Astrocyte of the spinal cord (primary cell): ENCODE results near the gene HS3ST2.

Source experiments
- DNase-seq: peaks from one replicate; pipeline ENCODE4 v3.0.0; 2011; ENCODE audit warnings: low read depth, low spot score
- H3K4me3 ChIP-seq: 2 replicates; pipeline ENCODE4 v1.5.1; 2011; ENCODE audit warnings: low read depth, mild to moderate bottlenecking, low read length, moderate library complexity
- in situ Hi-C: cut with HindIII; loops from 2 replicates; pipeline ENCODE4 v1.10.0; 2017; ENCODE audit warnings: low sequenced_read_pairs
- TF ChIP-seq, protein P1 (sequence below): IDR thresholded peaks from 2 replicates; pipeline ENCODE4 v1.5.1; 2012; ENCODE audit warnings: low read depth, mild to moderate bottlenecking, low read length, inconsistent platforms

The HS3ST2 gene

DNA sequence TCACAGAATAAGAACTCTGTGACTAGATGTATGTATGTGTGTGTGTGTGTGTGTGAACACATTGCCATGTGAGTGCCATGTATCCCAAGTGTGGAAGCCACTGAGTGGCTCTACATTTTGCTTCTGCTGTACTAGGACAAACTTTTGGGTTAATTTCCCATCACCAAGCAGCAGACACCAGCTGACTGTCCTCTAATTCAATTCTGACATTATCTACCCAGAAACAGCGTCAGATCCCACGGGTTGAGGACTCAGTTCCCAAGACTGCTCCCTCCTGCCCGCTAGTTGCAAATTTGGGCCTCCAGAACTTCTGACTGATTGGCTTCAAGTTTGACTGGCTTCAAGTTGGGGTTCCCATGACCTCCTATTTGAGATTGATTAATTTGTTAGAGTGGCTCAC lies 29.2 kb downstream of the HS3ST2 start:
- TF ChIP-seq, protein P1, sequence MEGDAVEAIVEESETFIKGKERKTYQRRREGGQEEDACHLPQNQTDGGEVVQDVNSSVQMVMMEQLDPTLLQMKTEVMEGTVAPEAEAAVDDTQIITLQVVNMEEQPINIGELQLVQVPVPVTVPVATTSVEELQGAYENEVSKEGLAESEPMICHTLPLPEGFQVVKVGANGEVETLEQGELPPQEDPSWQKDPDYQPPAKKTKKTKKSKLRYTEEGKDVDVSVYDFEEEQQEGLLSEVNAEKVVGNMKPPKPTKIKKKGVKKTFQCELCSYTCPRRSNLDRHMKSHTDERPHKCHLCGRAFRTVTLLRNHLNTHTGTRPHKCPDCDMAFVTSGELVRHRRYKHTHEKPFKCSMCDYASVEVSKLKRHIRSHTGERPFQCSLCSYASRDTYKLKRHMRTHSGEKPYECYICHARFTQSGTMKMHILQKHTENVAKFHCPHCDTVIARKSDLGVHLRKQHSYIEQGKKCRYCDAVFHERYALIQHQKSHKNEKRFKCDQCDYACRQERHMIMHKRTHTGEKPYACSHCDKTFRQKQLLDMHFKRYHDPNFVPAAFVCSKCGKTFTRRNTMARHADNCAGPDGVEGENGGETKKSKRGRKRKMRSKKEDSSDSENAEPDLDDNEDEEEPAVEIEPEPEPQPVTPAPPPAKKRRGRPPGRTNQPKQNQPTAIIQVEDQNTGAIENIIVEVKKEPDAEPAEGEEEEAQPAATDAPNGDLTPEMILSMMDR, result no peak
- in situ Hi-C loops, result no loop called here
- DNase-seq, result no peak

DNA sequence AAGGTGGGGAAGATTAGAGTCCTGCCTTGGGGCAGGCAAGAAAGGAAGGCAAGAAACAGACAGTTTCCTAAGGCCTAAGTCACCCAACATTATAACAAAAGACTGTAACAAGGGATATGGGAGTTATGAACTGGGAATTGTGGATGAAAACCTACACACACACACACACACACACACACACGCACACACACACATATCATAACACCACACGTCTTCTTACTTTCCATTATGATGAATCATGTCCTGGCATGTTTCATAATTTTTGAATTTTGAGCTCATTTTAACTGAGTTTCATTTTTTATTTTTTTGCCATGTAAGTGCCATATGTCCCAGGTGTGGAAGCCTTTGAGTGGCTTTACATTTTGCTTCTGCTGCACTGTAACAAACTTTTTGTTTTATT lies 29.9 kb downstream of the HS3ST2 start:
- no peak overlapping the region for H3K4me3 ChIP-seq
- in situ Hi-C loops, result no loop called here
- TF ChIP-seq, protein P1, result no peak
- DNase-seq, result no peak

More for the DNA sequence above, 29.2 kb downstream of the HS3ST2 start:
- H3K4me3 ChIP-seq, result no peak overlapping the region

DNA sequence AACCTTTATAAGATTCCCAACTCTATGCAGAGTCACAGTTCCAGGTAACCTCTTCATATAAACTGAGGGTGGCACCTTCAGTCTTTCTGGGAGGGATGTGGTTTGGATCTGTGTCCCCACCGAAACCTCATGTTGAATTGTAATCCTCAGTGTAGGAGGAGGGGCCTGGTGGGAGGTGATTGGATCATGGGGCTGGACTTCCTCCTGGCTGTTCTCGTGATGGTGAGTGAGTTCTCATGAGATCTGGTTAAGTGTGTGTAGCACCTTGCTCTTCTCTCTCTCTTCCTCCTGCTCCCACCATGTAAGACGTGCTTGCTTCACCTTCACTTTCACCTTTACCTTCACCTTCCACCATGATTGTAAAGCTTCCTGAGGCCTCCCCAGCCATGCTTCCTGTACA lies 30.5 kb downstream of the HS3ST2 start:
- no peak overlapping the region for H3K4me3 ChIP-seq
- DNase-seq, result no peak
- in situ Hi-C loops, result no loop called here
- TF ChIP-seq, protein P1, result no peak

DNA sequence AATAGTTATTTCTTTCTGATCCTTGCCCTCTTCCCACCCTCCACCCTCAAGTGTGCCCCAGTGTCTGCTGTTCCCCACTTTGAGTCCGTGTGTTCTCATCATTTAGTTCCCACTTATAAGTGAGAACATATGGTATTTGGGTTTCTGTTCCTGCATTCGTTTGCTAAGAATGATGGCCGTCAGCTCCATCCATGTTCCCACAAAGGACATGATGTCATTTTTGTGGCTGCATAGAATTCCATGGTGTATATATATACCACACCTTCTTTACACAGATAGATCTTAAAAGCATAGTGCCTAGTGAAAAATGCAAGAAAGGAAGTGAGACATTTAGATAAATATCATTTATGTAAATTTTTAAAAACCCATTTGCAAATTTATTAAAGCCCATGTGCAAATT lies 33.1 kb downstream of the HS3ST2 start:
- in situ Hi-C loops, result no loop called here
- H3K4me3 ChIP-seq, result no peak overlapping the region
- TF ChIP-seq, protein P1, result no peak
- no peak for DNase-seq

DNA sequence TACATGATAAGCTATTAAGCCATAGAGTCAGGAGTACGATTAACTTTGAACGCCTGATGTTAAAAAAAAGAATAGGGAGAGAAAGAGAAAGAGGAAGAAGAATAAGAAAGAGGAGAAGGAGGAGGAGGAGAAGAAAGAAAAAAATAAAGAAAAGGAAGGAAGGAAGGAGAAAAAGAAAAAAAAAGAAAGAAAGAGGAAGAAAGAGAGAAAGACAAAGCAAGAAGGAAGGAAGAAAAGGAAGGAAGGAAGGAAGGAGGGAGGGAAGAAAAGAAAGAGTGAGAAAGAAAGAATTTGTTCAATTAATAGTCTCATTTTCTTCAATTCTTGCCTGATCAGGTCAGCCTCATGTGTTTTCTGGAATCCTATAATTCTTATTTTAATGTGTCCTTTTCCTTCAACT lies 33.7 kb downstream of the HS3ST2 start:
- DNase-seq, result no peak
- no peak overlapping the region for H3K4me3 ChIP-seq
- in situ Hi-C loops, result no loop called here
- TF ChIP-seq, protein P1, result no peak

DNA sequence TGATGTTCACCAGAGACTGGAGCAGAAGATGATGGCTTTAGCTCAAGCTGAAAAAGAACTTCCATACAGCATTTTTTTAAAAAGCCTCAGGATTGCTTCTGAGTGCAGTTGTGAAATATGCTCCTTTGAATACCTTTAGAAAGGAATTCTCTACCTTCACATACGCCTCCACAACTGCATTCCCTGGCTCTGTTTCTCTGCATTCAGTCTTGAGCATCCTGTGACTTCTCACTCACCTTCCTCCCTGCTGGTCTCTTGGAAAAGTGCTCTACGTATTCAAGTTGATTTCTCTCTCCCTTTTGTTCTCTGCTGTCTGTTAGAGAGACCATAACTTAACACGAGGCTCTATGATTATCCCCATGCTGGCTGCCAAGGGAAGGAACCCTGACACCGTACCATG lies 34.5 kb downstream of the HS3ST2 start:
- no peak overlapping the region for H3K4me3 ChIP-seq
- in situ Hi-C loops, result no loop called here
- no peak for DNase-seq
- TF ChIP-seq, protein P1, result no peak

DNA sequence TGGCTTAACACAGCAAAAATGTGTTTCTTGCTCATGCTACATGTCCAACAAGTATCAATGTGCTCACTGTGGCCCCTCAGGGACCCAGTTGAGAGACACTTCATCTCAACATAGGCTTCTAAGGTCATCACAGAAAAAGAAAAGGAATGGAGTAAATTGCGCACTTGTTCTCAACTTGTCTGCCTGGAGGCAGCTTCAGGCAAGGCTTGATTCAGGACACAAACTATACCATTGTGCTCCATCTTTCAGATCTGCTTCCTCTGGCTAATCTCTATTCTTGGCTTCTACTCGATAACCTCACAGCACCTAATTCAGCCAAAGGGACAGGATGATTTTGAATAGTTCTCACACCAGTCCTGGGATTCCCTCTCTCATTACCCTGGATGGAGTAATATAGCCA lies 35.6 kb downstream of the HS3ST2 start:
- DNase-seq, result no peak
- TF ChIP-seq, protein P1, result no peak
- no peak overlapping the region for H3K4me3 ChIP-seq
- in situ Hi-C loops, result no loop called here
